HCT116 (cell line): ENCODE data around the gene ZGPAT. TPM values are rescaled to one million over a fixed set of nuclear protein-coding genes. Genes with fewer than 3 reads are reported as not detected.

ENCODE experiments used
- ATAC-seq: fragments of 200-7000 bp; cut with Tn5 transposase; 2 replicates; pipeline ENCODE4 v1.9.1; 2020; ENCODE audit warnings: mild to moderate bottlenecking, moderate library complexity
- BruUV-seq: library from RNA; stranded (reverse); fragments of 400-500 nt; replicated peaks from 2 replicates; lab custom pipeline; 2021; lab: Mats Ljungman, UMichigan
- CTCF ChIA-PET: fragments of 300-600 bp; sonication (Branson Sonifier 250); formaldehyde crosslinking; loops from one replicate; lab custom pipeline; 2021; ENCODE audit warnings: antibody characterized with exemption; lab: Charles Lee
- POLR2A ChIA-PET: fragments of 300-600, 350-600 bp; sonication (Branson Sonifier 250); formaldehyde crosslinking; loops from one replicate; lab custom pipeline; 2021; ENCODE audit warnings: antibody characterized with exemption; lab: Charles Lee
- RAD21 ChIA-PET, 2 experiments: fragments of 300-600 bp; sonication (Branson Sonifier 250); formaldehyde crosslinking; loops; one replicate each; lab custom pipeline; 2023; ENCODE audit warnings: low total read pairs in 2 of 2; ENCODE audit not compliant: uncharacterized antibody in 2 of 2, unreplicated experiment in 2 of 2, low non-redundant PET in 1 of 2; lab: Charles Lee
- DNase-seq: peaks from one replicate; pipeline ENCODE4 v3.0.0-alpha.2; 2010; ENCODE audit warnings: low read depth, low spot score
- H2AFZ ChIP-seq: fragments of 200-600 bp; shearing (Covaris generic), sonication (generic); 2 replicates; pipeline ENCODE4 v1.6.1; 2017; ENCODE audit warnings: low read depth, mixed run types, mixed read lengths, antibody characterized with exemption, low read length; ENCODE audit not compliant: poor library complexity, severe bottlenecking
- H3K27ac ChIP-seq: 2 replicates; pipeline ENCODE4 v1.5.1; 2012; ENCODE audit warnings: low read depth, low read length
- H3K27me3 ChIP-seq: fragments of 200-600 bp; sonication (generic); 2 replicates; pipeline ENCODE4 v1.6.1; 2016; ENCODE audit warnings: mixed run types, low read length, mixed read lengths; ENCODE audit not compliant: insufficient read depth
- H3K36me3 ChIP-seq, 2 experiments: fragments of 200-500 bp in 1 of 2; fragments of 200-600 bp in 1 of 2; sonication (Bioruptor generic) in 1 of 2; sonication (generic) in 1 of 2; 2 replicates each; pipeline versions ENCODE4 v1.5.1 to v1.6.1; 2014 to 2016; ENCODE audit warnings: low read length in 2 of 2, inconsistent platforms in 1 of 2, mixed read lengths in 1 of 2, mixed run types in 1 of 2; ENCODE audit not compliant: insufficient read depth in 2 of 2, control insufficient read depth in 1 of 2
- H3K4me1 ChIP-seq, 2 experiments: fragments of 200-600 bp in 1 of 2; sonication (generic) in 1 of 2; 2 replicates each; pipeline versions ENCODE4 v1.5.1 to v1.6.1; 2012 to 2017; ENCODE audit warnings: low read length in 2 of 2, inconsistent platforms in 1 of 2, mild to moderate bottlenecking in 1 of 2, mixed read lengths in 1 of 2, mixed run types in 1 of 2, moderate library complexity in 1 of 2; ENCODE audit not compliant: insufficient read depth in 2 of 2, control insufficient read depth in 1 of 2
- H3K4me2 ChIP-seq: fragments of 200-600 bp; sonication (generic); 2 replicates; pipeline ENCODE4 v1.6.1; 2017; ENCODE audit warnings: mixed run types, low read length, mixed read lengths
- H3K4me3 ChIP-seq, 2 experiments: fragments of 200-600 bp in 1 of 2; sonication (generic) in 1 of 2; replicated peaks in 1 of 2; 2 replicates each; pipeline ENCODE4 v1.5.1; 2011 to 2016; ENCODE audit warnings: low read length in 2 of 2, control low read depth in 1 of 2, low read depth in 1 of 2, mild to moderate bottlenecking in 1 of 2, mixed read lengths in 1 of 2, mixed run types in 1 of 2
- H3K79me2 ChIP-seq: fragments of 200-600 bp; sonication (generic); 2 replicates; pipeline ENCODE4 v1.6.1; 2017; ENCODE audit warnings: mild to moderate bottlenecking, mixed run types, low read length, moderate library complexity, mixed read lengths; ENCODE audit not compliant: insufficient read depth
- H3K9ac ChIP-seq: fragments of 200-600 bp; sonication (generic); 2 replicates; pipeline ENCODE4 v1.6.1; 2016; ENCODE audit warnings: low read length, mixed read lengths
- H3K9me2 ChIP-seq: fragments of 200-600 bp; sonication (generic), shearing (Covaris generic); 2 replicates; pipeline ENCODE4 v1.6.1; 2017; ENCODE audit warnings: mixed run types, mild to moderate bottlenecking, moderate library complexity; ENCODE audit not compliant: insufficient read depth
- H3K9me3 ChIP-seq, 2 experiments: fragments of 200-500 bp in 1 of 2; fragments of 200-600 bp in 1 of 2; sonication (Bioruptor generic) in 1 of 2; sonication (generic) in 1 of 2; 2 replicates each; pipeline ENCODE4 v1.6.1; 2014 to 2017; ENCODE audit warnings: low read length in 2 of 2, mixed read lengths in 2 of 2, inconsistent platforms in 1 of 2, low read depth in 1 of 2, mild to moderate bottlenecking in 1 of 2, mixed run types in 1 of 2, moderate library complexity in 1 of 2; ENCODE audit not compliant: control insufficient read depth in 1 of 2, insufficient read depth in 1 of 2
- H4K20me1 ChIP-seq: fragments of 200-600 bp; sonication (generic), shearing (Covaris generic); 2 replicates; pipeline ENCODE4 v1.6.1; 2017; ENCODE audit warnings: mixed run types, mild to moderate bottlenecking, moderate library complexity; ENCODE audit not compliant: insufficient read depth
- ATF3 ChIP-seq: IDR thresholded peaks from 2 replicates; pipeline ENCODE4 v1.6.1; 2012
- ELF1 ChIP-seq: IDR thresholded peaks from 2 replicates; pipeline ENCODE4 v1.6.1; 2012; ENCODE audit warnings: low read depth, borderline replicate concordance
- FOSL1 ChIP-seq: IDR thresholded peaks from 2 replicates; pipeline ENCODE4 v1.6.1; 2012; ENCODE audit warnings: low read depth
- intact Hi-C: fragments of 100-400 bp; cut with micrococcal nuclease; formaldehyde crosslinking; loops from 2 replicates; pipeline ENCODE4 v1.10.0; 2022
- total RNA-seq: library from RNA; stranded (reverse); gene quantifications from one replicate; pipeline ENCODE4 v1.2.1, GENCODE V29; 2021; ENCODE audit not compliant: unreplicated experiment

Gene ZGPAT
- total RNA-seq, 1 experiment from 2014 or later = 30.6 TPM

- Histone ChIP-seq H3K36me3 (no peaks in the 10 kb centered on the region), H3K79me2 (no peaks in the 10 kb centered on the region), H3K9me3 (no peaks in the 10 kb centered on the region), H3K9ac (no peak overlapping the region), H3K27ac (no peak overlapping the region), H4K20me1 (no peaks in the 10 kb centered on the region), H3K9me2 (no peaks in the 10 kb centered on the region), H3K27me3 (no peaks in the 10 kb centered on the region), H2AFZ (no peak overlapping the region), H3K4me1 (peaks cover 27 to 34% of the 10 kb centered on the region in 2 experiments), H3K4me2 (peak overlapping the region; percentile 51), H3K4me3 (no peak overlapping the region)
- RAD21 ChIA-PET = no interaction called here
- no TSS peak for BruUV-seq
- POLR2A ChIA-PET = no interaction called here
- intact Hi-C loops = no loop called here
- CTCF ChIA-PET = interaction anchor here (1.2 kb wide), 1 partner anchor 8 kb away, joined by 3 read pairs; no protein-coding TSS in a partner anchor
- DNase-seq (no peak), ATAC-seq (no peak)
- no peak for TF ChIP-seq ELF1
Observed at GRCh38 chr20:63777614-63778013, 69.8 kb downstream of the ZGPAT start.

GRCh38 chr20:63778034-63778752, 70.4 kb downstream of the ZGPAT start:
- DNase-seq = peak; percentile 18
- peak; percentile 32 for ATAC-seq
- H3K36me3 ChIP-seq = no peaks in the 10 kb centered on the region

More at GRCh38 chr20:63778034-63778752, 70.4 kb downstream of the ZGPAT start:
- H3K4me3 ChIP-seq = no peak overlapping the region
- intact Hi-C loops = no loop called here
- peak overlapping the region; percentile 51 for H3K4me2 ChIP-seq
- 0 out of 2 replicates have a peak overlapping the region, but pooled peaks have one; percentile 18 for H3K9ac ChIP-seq
- no TSS peak for BruUV-seq
- H3K79me2 ChIP-seq = no peaks in the 10 kb centered on the region
- H2AFZ ChIP-seq = no peak overlapping the region
- H4K20me1 ChIP-seq = no peaks in the 10 kb centered on the region
- H3K27me3 ChIP-seq = no peaks in the 10 kb centered on the region
- H3K9me3 ChIP-seq = no peaks in the 10 kb centered on the region
- H3K4me1 ChIP-seq = peaks cover 29 to 36% of the 10 kb centered on the region in 2 experiments
- TF ChIP-seq FOSL1 (peak; percentile 69), ATF3 (no peak)
- no peak overlapping the region for H3K27ac ChIP-seq
- ChIA-PET RAD21 (no interaction called here), POLR2A (no interaction called here), CTCF (interaction anchor here (1.2 kb wide), 1 partner anchor 8 kb away, joined by 3 read pairs; no protein-coding TSS in a partner anchor)
- H3K9me2 ChIP-seq = no peaks in the 10 kb centered on the region
